ENCODE results near the gene TPD52L3. TPM values are rescaled to one million over a fixed set of nuclear protein-coding genes. Genes with fewer than 3 reads are reported as not detected.

The TPD52L3 gene
- polyA plus RNA-seq, 3 donors = not detected

- no peak overlapping the region for H3K27ac Mint-ChIP-seq
- H3K27ac ChIP-seq (ENCODE audit: low read depth in 1 of 2, low read length in 2 of 2) = no peak overlapping the region
- H2AFZ ChIP-seq (ENCODE audit: insufficient read depth, low read depth, low read length, poor library complexity, severe bottlenecking) = no peak overlapping the region
- peaks cover 17 to 21% of the 10 kb centered on the region in 2 donors for H3K9me3 ChIP-seq (replicated peaks in 1 of 2; ENCODE audit: control insufficient read depth in 1 of 2, insufficient read depth in 1 of 2, low read length in 2 of 2)
- 89% methylated on average over 1 of the region's 4 CpGs for WGBS (ENCODE audit: insufficient coverage)
- H3K79me2 ChIP-seq (ENCODE audit: insufficient read depth, low read length) = no peaks in the 10 kb centered on the region
- intact Hi-C loops (cut with micrococcal nuclease) = no loop called here
- no peaks in the 10 kb centered on the region for H3K36me3 ChIP-seq (replicated peaks in 1 of 2; ENCODE audit: control insufficient read depth in 1 of 2, insufficient read depth in 2 of 2, low read length in 2 of 2)
- no peak overlapping the region for H3K4me3 ChIP-seq (replicated peaks in 1 of 3; ENCODE audit: low read depth in 2 of 3, low read length in 3 of 3)
- no peaks in the 10 kb centered on the region for H4K20me1 ChIP-seq (ENCODE audit: insufficient read depth, low read length)
- H3K9me3 Mint-ChIP-seq = peaks cover 4 to 23% (median 18%) of the 10 kb centered on the region in 7 donors
- TF ChIP-seq CTCF (IDR thresholded peaks at IDR 0.05) = no peak
- no peaks in the 10 kb centered on the region for H3K4me1 ChIP-seq (ENCODE audit: control insufficient read depth in 1 of 2, insufficient read depth in 2 of 2, low read length in 2 of 2)
- peaks cover 0 to 2% of the 10 kb centered on the region in 2 donors for H3K27me3 ChIP-seq (ENCODE audit: control insufficient read depth in 2 of 2, insufficient read depth in 2 of 2, low read length in 2 of 2)
- no peak overlapping the region for H3K4me3 Mint-ChIP-seq
- H3K4me2 ChIP-seq (replicated peaks; ENCODE audit: extremely low read depth, low read length, poor library complexity, severe bottlenecking) = no peak overlapping the region
- no peaks in the 10 kb centered on the region for H3K36me3 Mint-ChIP-seq
- peaks cover 0 to 2% (median 0%) of the 10 kb centered on the region in 3 donors for H3K27me3 Mint-ChIP-seq (ENCODE audit: low read depth in 3 of 3)
- DNase-seq = no peak
- no peaks in the 10 kb centered on the region for H3K4me1 Mint-ChIP-seq
- no peak overlapping the region for H3K9ac ChIP-seq (ENCODE audit: insufficient read depth, low read length, poor library complexity, severe bottlenecking)
Observed at GRCh38 chr9:6367128-6367890, 39.1 kb downstream of the TPD52L3 start.

DNA sequence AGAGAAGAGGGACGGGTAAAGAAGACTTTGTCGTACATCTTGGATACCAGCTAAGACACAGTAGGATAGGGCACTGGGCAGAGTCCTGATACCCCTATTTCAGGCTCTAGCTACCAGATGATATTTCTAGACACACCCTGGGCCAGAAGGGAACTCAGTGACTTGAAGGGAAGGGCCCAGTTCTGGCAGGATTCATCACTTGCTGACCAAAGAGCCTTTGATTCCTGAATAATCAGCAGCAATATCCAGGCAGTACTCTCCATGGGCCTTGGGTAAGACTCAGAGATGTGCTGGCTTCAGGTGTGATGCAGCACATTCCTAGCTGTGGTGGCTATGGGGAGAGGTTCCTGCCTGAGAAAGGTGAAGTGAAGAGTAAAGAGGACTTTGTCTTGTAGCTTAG lies 40.7 kb downstream of the TPD52L3 start:
- Mint-ChIP-seq H3K4me3 (no peak overlapping the region), H3K27ac (no peak overlapping the region)

More for the DNA sequence above, 40.7 kb downstream of the TPD52L3 start:
- Histone ChIP-seq H3K9me3 (replicated peaks in 1 of 2; ENCODE audit: control insufficient read depth in 1 of 2, insufficient read depth in 1 of 2, low read length in 2 of 2) (peaks cover 17 to 24% of the 10 kb centered on the region in 2 donors), H3K4me2 (replicated peaks; ENCODE audit: extremely low read depth, low read length, poor library complexity, severe bottlenecking) (no peak overlapping the region), H2AFZ (ENCODE audit: insufficient read depth, low read depth, low read length, poor library complexity, severe bottlenecking) (no peak overlapping the region), H4K20me1 (ENCODE audit: insufficient read depth, low read length) (no peaks in the 10 kb centered on the region), H3K79me2 (ENCODE audit: insufficient read depth, low read length) (no peaks in the 10 kb centered on the region), H3K4me1 (ENCODE audit: control insufficient read depth in 1 of 2, insufficient read depth in 2 of 2, low read length in 2 of 2) (no peaks in the 10 kb centered on the region), H3K27me3 (ENCODE audit: control insufficient read depth in 2 of 2, insufficient read depth in 2 of 2, low read length in 2 of 2) (peaks cover 0 to 2% of the 10 kb centered on the region in 2 donors), H3K27ac (ENCODE audit: low read depth in 1 of 2, low read length in 2 of 2) (no peak overlapping the region), H3K36me3 (replicated peaks in 1 of 2; ENCODE audit: control insufficient read depth in 1 of 2, insufficient read depth in 2 of 2, low read length in 2 of 2) (no peaks in the 10 kb centered on the region), H3K4me3 (replicated peaks in 1 of 3; ENCODE audit: low read depth in 2 of 3, low read length in 3 of 3) (no peak overlapping the region), H3K9ac (ENCODE audit: insufficient read depth, low read length, poor library complexity, severe bottlenecking) (no peak overlapping the region)
- no peak for TF ChIP-seq CTCF (IDR thresholded peaks at IDR 0.05)
- Mint-ChIP-seq H3K36me3 (no peaks in the 10 kb centered on the region), H3K9me3 (peaks cover 4 to 30% (median 19%) of the 10 kb centered on the region in 7 donors), H3K27me3 (ENCODE audit: low read depth in 3 of 3) (peaks cover 0 to 2% (median 0%) of the 10 kb centered on the region in 3 donors), H3K4me1 (no peaks in the 10 kb centered on the region)
- WGBS (ENCODE audit: insufficient coverage) = no CpG with 5 or more reads among the region's 2 CpGs
- intact Hi-C loops (cut with micrococcal nuclease) = no loop called here
- DNase-seq = no peak

Other genes starting within 250 kb of the TPD52L3 start
- gene IL33, start 112.6 kb upstream of the TPD52L3 start, polyA plus RNA-seq = not detected
- 10 to 100 TPM in 1 of 3 donors, 1 to 10 TPM in 2; 1.6 to 36.4 (median 7.7) TPM for gene UHRF2, start 84.8 kb downstream of the TPD52L3 start, polyA plus RNA-seq

Measured in CD14-positive monocyte (primary cell).